D341Med (cell line): ENCODE data around the gene UCHL3.

Source experiments
- DNase-seq: peaks from one replicate; pipeline ENCODE4 v3.0.0; 2012; ENCODE audit warnings: low spot score

UCHL3 gene

DNA sequence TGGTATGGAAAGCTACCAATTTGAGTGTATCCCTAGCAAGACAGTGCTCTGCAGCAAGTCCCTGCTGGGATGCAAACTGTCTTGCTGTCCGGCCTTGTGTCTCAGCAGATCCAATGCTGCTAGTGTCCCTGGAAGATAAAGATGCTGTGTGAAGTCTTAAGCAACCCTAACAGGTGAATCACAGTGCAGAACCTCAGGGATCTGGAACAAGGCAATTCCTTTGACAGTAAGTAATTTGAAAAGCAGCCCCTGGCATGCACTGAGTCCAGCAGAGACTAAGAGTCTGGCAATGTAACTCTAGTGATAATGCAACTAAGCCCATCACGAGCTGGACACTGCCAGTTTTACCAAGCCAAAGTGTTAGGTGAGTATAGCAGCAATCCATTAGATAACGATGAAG lies 1.7 kb upstream of the UCHL3 start:
- DNase-seq: no peak

DNA sequence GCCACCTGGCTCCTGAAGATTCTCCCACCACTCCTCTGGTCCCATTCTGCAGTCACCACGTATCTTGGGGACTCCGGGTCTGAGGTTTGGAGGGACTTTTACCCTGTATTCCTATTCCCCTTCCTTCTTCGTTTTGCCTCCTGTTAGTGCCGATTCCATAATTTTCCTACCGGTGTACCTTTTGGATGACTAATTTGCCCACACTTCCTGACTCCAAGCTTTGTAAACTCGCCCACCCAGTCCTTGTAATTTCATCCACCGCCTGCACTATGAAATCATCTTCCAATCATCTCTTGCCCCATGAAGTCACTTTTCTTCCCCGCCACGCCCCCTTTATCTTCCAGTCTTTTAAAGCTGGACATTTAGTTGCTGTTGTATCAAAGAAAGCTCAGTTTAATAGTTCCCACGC lies 572 bp downstream of the UCHL3 start:
- DNase-seq: peak; percentile 38

- no peak for DNase-seq
Observed at GRCh38 chr13:75554464-75554863, 4.9 kb downstream of the UCHL3 start.

DNA sequence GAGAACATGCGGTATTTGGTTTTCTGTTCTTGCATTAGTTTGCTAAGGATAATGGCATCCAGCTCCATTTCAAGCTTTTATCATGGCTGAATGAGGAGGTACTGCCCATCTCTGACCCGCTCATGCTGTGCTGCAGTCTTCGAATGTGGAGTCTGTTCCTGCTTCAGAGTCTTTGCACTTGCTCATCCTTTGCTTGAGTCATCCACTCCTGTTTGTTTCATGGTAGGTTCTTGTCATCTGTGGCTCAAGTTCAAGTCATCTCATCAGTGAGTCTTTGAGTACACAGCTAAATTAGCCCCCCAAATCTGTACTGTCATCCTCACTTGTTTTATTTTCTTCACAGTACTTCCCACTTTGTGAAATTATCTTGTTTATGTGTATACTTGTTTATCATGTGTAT lies 5.4 kb downstream of the UCHL3 start:
- no peak for DNase-seq

DNA sequence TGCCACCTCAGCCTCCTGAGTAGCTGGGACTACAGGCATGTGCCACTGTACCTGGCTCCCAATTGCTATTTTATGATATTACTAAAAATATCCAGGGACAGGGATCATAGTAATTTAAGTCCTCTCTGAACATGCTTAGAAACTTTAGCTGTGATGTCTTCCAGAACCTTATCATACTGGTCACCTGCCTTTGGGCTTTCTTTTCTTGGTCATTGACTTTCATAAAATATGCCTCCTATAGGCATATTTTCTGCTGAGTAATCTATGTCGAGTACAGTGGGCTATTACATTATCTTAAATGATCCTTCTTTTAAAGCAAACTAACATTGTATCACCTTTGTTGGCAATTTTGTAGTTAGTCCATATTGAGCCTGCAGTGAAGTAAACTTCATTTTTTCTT lies 6.2 kb downstream of the UCHL3 start:
- DNase-seq: no peak

GRCh38 chr13:75556961-75557360 lies 7.4 kb downstream of the UCHL3 start:
- DNase-seq: no peak

DNA sequence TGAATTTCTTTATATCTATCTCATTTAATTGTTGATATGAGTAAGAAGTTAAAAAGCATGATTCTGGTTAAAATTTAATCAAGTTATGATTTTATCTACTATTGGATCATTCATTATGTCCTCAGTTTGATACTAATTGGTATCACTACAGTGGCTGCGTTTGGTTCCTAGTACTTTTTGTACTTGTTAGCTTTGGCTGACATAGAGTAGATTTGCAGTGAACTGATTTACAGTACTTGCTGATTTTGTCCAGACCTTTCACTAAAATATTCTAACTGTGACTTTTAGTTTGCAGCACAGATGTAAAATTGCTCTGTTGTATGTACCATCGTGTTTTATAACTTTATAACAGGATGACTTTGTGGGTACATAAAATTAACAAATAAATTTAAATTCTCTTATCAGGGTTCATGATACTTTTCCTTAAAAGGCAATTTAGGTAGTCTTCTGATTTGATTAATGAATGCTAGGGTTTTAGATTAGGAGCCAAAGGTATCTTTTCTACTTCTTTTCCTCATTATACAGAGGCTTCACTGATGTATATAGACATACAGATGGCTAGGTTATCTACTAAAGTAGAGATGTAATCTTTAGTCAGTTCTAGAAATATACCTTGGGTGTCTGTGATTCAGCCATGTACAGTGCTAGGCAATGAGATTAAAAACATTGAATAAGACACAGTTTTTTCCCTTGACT lies 8.7 kb downstream of the UCHL3 start:
- DNase-seq: no peak

DNA sequence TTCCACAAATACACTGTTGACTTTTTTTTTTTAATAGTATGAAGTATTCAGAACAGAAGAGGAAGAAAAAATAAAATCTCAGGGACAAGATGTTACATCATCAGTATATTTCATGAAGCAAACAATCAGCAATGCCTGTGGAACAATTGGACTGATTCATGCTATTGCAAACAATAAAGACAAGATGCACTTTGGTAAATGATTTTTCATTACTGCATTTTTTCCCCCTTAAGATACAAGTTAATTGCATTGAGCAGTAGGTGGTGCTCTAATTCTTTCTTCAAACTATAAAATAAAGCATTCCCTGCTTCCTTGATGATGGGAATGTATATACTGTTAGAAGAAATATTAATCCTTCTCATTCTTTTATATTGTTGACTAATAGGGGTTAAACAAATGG lies 17.1 kb downstream of the UCHL3 start:
- DNase-seq: no peak

DNA sequence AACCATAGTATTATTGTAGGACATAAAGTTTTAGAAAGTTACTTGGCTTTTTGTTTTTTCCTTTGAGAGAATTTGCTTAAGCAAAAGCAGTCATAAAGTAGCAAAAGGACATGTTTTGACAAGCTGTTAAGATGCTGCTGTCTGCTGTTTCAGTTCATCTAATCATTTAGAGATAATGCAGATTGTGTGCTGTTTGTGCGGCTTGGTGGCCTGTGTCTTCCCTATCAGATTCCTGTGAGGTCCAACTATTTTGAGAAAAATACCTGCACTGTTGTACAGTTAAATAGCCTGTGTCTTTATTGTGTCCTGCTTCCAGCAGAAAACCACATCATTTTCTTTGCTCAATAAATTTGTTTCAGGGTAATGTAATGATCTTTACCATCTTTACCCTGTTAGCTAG lies 20.0 kb downstream of the UCHL3 start:
- no peak for DNase-seq

- no peak for DNase-seq
Observed at GRCh38 chr13:75579529-75579928, 29.9 kb downstream of the UCHL3 start.

GRCh38 chr13:75581874-75582640 lies 32.5 kb downstream of the UCHL3 start:
- no peak for DNase-seq

GRCh38 chr13:75583091-75583490 lies 33.5 kb downstream of the UCHL3 start:
- DNase-seq: no peak

DNA sequence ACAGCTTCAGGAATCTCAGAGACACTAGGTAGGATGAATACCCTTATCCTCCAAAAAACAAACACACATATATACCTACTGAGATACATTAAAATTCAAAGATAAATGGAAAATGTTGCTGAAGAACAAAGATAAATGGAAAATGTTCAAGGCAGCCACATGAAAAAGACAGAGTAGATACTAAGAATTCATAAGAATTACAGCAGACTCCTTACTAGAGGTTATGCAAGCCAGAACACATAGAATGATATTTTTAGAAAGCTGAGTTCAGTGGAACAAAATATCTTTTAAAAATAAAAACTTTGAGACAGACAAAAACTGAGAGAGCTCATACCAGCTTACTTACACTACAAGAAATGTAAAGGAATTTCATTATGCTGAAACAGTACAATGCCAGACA lies 35.6 kb downstream of the UCHL3 start:
- DNase-seq: no peak

DNA sequence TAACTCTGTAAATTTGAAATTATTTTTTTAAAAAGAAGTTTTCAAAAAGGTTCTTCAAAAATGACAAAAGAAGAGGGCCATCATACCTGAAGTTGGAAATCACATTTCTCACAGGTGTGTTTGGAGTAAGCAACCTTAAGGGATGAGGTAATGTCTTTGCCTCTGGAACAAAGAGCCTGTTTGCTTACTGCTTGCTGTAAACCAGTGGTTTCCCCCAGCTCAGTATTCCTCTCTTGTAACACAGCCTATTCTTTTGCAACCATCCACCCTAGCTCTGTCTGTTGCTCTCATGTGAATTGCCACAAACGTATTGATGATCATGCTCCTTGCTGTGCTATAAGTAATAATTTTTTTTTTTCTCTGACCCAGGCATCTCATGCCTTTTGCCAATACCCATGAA lies 38.1 kb downstream of the UCHL3 start:
- no peak for DNase-seq

- DNase-seq: no peak
Observed at GRCh38 chr13:75596657-75597182, 47.1 kb downstream of the UCHL3 start.

DNA sequence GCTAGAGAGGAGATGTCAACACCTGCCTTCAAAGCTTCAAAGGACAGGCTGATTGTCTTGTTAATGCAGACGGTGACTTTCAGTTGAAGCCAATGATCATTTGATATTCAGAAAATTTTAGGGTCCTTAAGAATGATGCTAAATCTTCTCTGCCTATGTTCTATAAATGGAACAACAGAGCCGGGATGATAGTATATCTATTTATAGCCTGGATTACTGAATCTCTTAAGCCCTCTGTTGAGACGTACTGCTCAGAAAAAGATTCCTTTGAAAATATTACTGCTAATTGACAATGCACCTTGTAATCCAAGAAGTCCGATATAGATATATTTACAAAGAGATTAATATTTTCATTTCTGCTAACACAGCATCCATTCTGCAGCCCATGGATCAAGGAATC lies 50.8 kb downstream of the UCHL3 start:
- no peak for DNase-seq

GRCh38 chr13:75603038-75603437 lies 53.4 kb downstream of the UCHL3 start:
- DNase-seq: no peak

DNA sequence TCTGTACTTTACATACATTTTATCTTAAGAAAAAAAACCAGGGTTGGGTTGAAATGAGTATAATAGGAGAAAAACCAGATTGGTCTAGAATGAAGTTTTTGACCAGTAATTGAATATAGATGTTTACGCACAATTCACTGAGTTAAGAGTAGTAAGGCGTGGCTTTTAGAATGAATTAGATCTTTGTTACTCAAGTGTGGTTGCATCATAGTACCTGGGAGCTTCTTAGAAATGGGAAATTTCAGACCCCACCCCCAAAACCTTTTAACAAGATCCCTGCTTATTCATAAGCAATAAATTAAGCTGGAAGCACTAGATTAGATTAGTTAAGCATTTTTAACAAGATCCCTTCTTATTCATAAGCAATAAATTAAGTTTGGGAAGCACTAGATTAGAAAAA lies 57.9 kb downstream of the UCHL3 start:
- no peak for DNase-seq

- no peak for DNase-seq
Observed at GRCh38 chr13:75610466-75610865, 60.9 kb downstream of the UCHL3 start.

DNA sequence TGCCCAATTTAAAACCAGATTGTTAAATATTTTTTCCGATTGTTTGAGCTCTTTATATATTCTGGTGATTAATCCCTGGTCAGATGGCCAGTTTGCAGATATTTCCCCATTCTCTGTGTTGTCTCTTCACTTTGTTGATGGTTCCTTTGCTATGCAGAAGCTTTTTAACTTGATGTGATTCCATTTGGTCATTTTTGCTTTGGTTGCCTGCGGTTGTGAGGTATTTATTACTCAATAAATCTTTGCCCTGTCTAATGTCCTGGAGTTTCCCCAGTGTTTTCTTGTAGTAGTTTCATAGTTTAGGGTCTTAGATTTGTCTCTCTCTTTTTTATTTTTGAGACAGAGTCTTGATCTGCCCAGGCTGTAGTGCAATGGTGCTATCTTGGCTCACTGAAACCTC lies 62.8 kb downstream of the UCHL3 start:
- DNase-seq: no peak

- no peak for DNase-seq
Observed at GRCh38 chr13:75617230-75617629, 67.6 kb downstream of the UCHL3 start.

- DNase-seq: no peak
Observed at GRCh38 chr13:75618308-75618707, 68.7 kb downstream of the UCHL3 start.

- no peak for DNase-seq
Observed at GRCh38 chr13:75620020-75620419, 70.4 kb downstream of the UCHL3 start.

- no peak for DNase-seq
Observed at GRCh38 chr13:75621147-75621546, 71.6 kb downstream of the UCHL3 start.
